ENCODE data around the gene RRP1.

DNA sequence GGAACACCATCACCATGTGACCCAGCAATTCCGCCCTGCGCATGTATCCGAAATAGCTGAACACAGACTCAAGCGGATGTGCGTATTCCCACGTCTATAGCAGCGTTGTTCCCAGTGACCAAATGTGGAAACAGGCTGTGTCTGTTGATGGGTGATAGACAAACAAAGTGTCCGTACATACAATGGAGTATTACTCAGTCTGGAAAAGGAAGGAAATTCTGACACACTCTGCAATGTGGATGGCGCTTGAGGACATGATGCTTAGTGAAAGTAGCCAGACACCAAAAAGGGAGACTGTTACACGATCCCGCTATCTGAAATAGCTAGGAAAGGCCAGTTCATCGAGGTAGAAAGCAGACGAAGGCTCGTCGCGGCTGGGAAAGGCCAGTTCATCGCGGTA is 44.7 kb upstream of the RRP1 start:
- TF ChIP-seq, protein P1, sequence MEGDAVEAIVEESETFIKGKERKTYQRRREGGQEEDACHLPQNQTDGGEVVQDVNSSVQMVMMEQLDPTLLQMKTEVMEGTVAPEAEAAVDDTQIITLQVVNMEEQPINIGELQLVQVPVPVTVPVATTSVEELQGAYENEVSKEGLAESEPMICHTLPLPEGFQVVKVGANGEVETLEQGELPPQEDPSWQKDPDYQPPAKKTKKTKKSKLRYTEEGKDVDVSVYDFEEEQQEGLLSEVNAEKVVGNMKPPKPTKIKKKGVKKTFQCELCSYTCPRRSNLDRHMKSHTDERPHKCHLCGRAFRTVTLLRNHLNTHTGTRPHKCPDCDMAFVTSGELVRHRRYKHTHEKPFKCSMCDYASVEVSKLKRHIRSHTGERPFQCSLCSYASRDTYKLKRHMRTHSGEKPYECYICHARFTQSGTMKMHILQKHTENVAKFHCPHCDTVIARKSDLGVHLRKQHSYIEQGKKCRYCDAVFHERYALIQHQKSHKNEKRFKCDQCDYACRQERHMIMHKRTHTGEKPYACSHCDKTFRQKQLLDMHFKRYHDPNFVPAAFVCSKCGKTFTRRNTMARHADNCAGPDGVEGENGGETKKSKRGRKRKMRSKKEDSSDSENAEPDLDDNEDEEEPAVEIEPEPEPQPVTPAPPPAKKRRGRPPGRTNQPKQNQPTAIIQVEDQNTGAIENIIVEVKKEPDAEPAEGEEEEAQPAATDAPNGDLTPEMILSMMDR (IDR thresholded peaks at IDR 0.05) = no peak
- TF ChIP-seq POLR2A (IDR thresholded peaks at IDR 0.05) = no peak

Measured in tibial nerve (tissue), 3 donors.